HG03521 (cell line): Measurements from ENCODE around the gene CHID1.

Experiments
- ATAC-seq: cut with Tn5 transposase; IDR thresholded peaks from one replicate; pipeline ENCODE4 v1.9.1; 2021; ENCODE audit warnings: mild to moderate bottlenecking, moderate library complexity; ENCODE audit not compliant: unreplicated experiment

CHID1 gene

DNA sequence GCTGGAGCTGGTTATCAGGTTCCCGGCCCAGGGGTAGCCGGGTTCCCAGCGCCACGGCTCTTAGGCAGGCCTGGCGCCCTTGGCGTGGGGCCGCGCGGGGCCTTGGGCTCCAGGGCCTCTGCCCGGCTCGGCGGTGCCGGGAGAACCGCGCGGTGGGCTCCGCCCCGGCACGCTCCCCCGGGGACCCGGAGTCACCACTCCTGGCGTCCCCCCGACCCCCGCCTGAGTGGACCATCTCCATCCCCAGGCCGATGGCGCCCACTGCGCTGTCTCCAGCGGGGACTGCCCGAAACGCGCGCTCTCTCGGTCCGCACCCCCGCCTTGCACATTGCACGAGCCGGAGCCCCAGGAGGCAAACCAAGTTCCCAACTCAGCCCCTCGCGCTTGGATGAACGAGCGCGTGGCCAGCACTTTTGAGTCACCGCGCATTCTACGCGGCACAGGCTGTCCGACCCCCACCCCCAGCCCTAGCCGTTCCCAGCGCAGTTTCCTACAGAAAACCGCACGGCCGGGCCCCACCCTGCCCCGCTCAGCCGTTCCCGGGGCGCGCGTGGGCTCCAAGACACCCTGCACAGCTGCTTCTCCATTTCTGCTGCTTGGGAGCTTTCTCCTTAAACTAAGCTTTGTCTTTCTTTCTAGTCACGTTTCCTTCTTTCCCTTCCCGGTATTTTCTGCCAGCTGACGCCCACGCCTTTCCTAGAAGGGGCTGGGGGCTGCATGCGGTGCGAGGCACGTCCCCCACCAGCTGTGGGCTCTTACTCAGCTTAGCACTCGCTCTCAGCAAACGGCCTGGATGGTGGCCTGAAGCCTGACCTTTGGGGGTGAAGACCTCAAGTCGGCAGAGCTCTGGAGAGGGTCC, 650 bp upstream of the CHID1 start:
- ATAC-seq = peak; percentile 35

DNA sequence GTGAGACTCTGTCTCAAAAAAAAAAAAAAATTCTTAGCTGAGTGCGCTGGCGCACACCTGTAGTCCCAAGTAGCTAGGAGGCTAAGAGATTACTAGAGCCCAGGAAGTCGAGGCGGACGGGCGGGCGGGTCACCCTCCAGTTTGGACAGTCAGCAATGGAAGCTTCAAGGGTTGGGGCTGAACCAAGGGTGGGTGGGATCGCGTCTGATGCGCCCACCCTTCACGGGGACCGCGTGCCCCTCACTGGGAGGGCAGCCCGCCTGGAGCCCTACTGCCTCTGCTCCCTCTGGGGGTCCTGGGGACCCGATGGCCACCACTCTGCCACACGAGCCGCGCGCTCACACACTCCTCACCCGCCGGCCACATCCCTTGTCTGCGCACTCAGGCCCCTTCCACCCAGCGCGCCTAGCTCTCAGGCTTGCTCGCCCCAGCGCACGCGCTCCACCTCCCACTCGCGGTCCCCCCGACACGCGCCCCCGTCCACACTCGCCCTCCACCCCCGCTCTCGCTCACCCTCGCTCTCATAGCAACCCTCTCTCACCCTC, 494 bp downstream of the CHID1 start:
- peak; percentile 1 for ATAC-seq

GRCh38 chr11:909406-909805, 1.2 kb downstream of the CHID1 start:
- ATAC-seq = no peak

GRCh38 chr11:908273-908672, 2.3 kb downstream of the CHID1 start:
- ATAC-seq = no peak

GRCh38 chr11:907668-908067, 2.9 kb downstream of the CHID1 start:
- no peak for ATAC-seq

DNA sequence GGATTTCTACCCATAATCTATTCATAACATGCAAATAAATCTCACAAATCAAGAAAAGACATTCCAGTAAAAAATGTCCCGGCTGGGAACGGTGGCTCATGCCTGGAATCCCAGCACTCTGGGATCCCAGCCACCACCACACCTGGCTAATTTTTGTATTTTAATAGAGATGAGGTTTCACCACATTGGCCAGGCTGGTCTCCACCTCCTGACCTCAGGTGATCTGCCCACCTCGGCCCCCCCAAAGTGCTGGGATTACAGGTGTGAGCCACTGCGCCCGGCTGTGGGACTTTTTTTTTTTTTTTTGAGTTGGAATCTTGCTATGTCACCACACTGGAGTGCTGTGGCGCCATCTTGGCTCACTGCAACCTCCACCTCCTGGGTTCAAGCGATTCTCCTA, 4.7 kb downstream of the CHID1 start:
- ATAC-seq = no peak

DNA sequence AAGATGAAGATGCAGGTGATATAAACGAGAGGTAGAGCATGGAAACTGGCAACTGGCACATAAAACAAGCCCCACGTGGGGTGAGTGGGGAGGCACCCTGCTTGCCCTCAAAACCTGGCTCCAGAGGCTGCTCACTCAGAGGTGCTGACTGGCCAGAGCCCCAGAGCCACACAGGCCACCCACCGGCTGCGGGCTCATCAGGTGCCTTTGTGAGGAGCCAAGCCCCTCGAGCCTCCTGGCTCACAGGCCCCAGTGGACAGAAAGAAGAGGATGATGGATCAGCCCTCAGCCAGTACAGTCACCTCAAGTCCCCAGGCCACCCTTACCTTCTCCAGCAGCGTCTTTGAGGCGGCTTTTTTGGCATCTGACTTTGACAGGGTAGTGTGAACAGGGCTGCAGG, 6.2 kb downstream of the CHID1 start:
- ATAC-seq = no peak

DNA sequence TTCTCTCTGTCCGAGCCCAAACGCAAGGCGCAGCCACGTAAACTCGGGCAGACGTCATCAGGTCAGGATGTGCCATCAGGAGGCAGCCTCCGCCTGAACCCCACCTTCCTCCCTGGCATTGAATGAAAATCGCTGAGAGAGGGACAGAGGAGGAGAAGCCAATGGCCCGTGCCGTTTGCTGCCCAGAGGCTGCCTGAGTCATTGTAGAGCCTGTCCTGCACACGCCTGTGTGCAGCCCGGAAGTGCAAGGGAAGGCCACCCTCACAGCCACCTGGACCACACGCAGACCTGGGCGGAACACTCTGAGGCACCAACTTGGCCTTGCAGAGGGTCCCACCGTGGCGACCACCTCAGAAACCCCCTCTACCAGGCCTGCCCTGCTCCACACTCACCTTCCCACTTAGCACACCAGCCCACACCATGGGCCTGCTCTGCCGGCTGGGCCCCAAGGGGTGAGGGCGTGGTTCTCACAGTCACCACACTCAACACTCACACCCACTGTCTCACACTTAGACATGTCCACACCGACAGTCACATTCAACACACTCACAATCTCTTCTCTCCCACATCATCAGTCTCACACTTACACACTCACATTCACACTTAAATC, 9.1 kb downstream of the CHID1 start:
- ATAC-seq = no peak

DNA sequence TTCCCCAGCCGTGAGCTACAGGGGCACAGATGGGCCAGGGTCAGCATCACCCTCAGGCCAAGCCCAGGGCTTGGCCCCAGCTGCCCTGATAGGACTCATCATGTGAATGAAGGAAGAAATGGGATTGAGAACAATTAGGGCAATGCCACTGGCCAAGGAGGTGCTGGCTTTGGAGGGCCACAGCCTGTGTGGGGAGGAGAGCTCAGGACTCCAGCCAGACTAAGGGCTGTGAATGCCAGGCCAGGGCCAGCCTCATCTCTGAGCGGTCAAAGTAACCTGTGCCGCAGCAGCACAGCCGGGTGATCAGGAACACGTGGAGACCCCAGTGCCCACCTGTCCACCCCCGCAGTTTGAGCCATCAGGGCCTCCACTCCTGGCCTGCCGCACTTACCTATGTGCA, 10.1 kb downstream of the CHID1 start:
- ATAC-seq = no peak

GRCh38 chr11:899724-900123, 10.9 kb downstream of the CHID1 start:
- no peak for ATAC-seq

DNA sequence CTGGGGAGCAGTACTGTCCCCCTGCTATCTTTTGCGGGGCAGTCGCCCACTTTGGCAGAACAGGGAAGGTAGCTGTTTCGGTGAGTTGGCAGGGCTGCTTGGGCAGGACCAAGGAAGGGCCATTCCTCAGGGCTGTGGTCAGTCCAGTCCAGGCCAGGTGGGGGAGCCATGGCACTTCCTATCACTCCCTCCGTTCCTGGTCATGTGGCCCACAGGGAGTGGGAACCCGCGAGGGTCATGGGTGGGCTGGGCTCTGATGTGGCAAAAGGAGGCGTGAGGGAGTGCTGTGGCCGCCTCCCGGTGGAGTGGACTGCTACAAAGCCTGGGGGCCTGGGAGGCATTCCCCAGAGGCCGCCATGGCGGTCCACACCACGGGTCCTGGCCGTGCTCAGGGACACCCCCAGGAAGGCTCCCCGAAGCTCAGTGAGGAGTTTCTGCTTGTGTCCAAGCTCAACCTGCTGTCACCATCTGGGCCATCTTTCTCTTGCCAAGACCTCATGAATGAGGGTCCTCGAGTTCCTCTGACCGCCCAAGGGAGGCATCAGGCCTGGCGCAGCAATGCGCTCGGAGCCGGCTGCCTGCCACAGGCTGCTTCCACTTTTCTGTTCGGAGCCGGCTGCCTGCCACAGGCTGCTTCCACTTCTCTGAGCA, 11.9 kb downstream of the CHID1 start:
- ATAC-seq = no peak

GRCh38 chr11:898143-898511, 12.5 kb downstream of the CHID1 start:
- ATAC-seq = no peak

- ATAC-seq = no peak
Measured at GRCh38 chr11:897253-898142, 13.1 kb downstream of the CHID1 start.

GRCh38 chr11:895331-896110, 15.1 kb downstream of the CHID1 start:
- ATAC-seq = no peak

- ATAC-seq = no peak
Measured at GRCh38 chr11:894575-895201, 15.9 kb downstream of the CHID1 start.

- no peak for ATAC-seq
Measured at GRCh38 chr11:893008-893654, 17.5 kb downstream of the CHID1 start.

- no peak for ATAC-seq
Measured at GRCh38 chr11:890794-891540, 19.6 kb downstream of the CHID1 start.

DNA sequence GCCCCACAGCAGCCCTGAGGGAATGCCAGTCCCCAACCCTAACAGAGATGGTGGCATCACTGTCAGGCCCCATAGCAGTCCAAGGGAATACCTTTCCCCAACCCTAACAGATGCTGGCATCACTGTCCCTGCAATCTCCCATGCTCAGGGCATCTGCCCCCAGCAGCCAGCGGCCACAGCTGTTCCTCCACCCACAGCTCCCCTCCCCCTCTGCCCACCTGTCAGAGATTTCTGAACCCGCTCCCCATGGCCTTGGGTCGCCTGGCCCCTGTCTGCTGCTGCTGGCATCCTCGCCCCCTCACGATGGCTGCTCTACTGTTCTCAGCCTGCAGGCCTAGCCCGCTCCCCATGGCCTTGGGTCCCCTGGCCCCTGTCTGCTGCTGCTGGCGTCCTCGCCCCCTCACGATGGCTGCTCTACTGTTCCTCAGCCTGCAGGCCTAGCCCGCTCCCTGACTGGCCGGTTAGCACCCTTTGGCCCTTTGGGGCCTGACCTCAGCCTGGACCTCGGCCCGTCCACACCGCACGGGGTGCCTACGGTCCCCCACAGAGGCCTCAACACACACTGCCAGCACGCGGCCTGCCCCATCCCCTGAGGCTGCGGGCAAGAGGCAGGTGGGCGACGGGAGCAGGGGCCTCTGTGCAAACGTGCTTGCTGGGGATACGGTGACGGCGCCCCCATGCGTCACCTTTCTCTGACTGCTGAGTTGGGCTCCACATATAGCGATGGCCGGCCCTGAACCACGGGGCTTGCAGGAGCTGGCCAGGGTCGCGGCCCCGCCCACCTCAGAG, 20.7 kb downstream of the CHID1 start:
- ATAC-seq = no peak
